ENCODE results near the gene BTG1.
"Not testable (repeated sequence)": the region's sequence is repeated elsewhere in the genome, so short reads cannot be mapped to it uniquely, and the experiment has no call there.

BTG1 gene

DNA sequence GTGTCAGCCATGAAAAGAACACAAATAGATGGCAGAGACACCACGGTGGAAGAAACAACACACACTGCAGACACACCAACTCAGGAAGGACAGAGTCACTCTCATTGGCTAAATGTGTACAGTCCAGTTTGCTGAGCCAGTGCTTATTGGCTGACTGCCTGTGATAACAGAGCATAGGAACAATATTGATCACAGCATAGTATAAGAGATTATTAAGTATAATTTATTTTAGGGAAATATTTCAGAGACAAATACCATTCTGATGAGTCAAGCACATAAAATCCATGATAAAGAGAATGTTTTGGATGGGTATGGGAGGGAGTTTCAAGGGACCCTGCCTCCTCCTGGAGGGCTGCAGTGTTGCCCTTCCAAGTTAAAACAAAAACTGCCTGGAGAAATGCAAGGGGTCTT lies 50.9 kb downstream of the BTG1 start:
- no peak for DNase-seq

GRCh38 chr12:92094301-92094700 lies 51.3 kb downstream of the BTG1 start:
- not testable (repeated sequence) for DNase-seq

Data from NCI-H1105 treated with DMSO at 0.1 percent for 48 hours (cell line).